ENCODE results near the gene TERT.
A peak's percentile ranks its signal among the peaks of the same experiment; 100 is the strongest.
"Not testable (repeated sequence)": the region's sequence is repeated elsewhere in the genome, so short reads cannot be mapped to it uniquely, and the experiment has no call there.

Gene TERT

DNA sequence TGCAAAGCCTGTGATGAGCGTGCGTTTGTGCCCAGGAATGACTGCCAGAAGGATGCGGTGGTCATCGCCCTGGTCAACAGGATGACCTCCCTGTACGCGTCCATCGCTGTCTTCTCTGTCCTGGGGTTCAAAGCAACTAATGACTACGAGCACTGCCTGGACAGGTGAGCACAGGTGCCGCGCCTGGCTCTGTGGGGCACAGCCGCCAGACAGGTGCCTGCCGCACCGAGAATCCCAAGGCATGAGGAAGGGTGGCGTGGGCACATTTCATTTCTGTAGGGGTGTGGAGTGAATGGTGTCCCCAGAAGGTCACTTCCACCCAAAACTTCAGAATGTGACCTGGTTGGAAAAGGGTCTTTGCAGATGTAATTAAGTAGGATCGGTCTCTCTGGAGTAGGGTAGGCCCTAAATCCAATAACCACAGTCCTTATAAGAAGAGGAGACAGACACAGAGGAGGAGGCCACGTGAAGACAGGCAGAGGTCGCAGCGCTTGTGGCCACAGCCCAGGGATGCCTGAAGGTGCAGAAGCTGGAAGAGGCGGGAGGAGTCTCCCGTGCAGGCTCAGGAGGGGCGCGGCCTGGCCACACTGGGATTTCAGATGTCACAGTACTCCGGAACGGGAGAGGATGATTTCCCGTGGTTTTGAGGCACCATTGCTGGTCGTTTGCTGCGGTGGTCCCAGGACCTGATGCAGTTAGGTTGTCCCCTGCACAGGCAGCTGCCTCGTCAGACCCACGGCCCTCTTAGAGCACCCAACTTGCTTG, 54.2 kb downstream of the TERT start:
- DNase-seq (ENCODE audit: low spot score) = no peak

- DNase-seq (ENCODE audit: low spot score) = no peak
Measured at GRCh38 chr5:1239505-1240251, 55.2 kb downstream of the TERT start.

DNA sequence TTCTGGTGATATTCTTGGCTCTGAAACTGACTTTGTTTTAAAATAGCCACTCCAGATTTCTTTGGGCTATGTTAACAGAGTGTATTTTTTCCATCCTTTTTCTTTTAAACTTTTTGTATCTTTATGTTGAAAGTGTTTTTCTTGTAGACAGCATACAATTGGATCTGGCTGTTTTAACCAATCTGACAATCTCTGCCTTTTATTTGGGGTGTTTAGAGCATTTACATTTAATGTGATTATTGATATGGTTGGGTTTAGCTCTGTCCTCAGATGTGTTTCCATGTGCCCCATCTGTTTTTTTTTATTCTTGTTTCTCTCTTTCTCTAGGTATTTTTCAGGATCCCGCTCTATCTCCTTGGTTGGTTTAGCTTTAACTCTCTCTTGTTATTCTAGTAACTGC, 59.0 kb downstream of the TERT start:
- no peak for DNase-seq (ENCODE audit: low spot score)

GRCh38 chr5:1235379-1235778, 59.5 kb downstream of the TERT start:
- DNase-seq (ENCODE audit: low spot score) = no peak

DNA sequence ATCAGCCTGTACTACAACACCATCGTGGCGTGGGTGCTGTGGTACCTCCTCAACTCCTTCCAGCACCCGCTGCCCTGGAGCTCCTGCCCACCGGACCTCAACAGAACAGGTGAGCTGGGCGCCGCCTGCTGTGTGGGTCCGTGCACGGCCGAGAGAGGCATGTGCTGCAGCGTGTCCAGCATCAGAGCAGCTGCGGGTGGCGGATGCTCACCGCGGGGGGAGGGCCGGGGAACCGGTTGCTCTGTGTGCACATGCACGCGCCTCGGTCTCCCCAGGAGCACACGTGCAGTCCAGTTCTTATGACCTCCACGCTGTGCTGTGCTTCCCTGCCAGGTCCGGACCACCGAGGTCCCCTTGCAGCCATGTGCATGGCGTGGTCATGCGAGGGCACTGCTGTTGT, 62.1 kb downstream of the TERT start:
- DNase-seq (ENCODE audit: low spot score) = no peak

DNA sequence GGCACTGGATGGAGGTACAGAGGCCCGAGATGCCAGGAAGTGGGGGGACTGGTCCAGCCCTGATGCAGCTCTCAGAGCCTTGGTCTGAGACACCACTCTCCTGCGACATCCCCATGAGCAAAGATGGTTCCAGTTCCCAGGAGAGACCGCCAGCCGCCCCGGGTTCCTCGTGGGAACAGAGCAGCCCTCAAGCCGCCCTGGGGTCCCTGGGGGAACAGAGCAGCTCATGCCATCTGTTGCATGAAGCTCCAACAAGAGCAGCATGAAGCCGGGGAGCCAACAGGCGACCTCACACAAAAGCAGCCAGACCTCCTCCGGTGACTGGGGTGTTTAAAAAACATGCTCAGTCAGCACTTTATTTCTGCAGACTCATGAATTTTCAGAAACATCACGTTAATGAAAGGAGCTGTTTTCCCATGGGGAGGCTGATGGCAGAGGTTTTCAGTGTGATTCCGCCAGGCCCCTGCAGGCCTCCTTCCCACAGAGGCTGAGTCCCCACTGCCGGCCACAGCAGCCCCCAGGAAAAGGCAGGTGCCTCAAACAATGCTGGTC, 63.4 kb downstream of the TERT start:
- DNase-seq (ENCODE audit: low spot score) = no peak

DNA sequence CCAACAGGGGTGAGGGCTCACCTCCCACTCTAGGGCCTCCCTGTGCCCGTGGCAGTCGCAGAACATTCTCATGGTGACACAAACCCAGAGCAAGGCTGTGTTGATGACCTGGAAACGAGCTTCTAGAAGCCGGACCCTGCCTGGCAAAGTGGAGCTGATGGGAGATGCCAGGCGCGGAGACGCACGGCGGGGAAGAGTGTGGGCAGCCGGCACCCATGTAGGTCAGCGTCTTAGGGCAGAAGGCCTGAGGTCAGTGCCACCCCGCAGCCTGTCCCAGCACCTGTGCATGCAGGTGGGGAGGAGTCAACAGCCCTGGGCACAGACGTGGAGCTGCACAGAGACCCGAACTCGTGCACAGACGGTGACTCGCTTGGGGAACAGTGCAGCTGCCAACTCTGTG, 64.3 kb downstream of the TERT start:
- no peak for DNase-seq (ENCODE audit: low spot score)

- DNase-seq (ENCODE audit: low spot score) = no peak
Measured at GRCh38 chr5:1229822-1230221, 65.0 kb downstream of the TERT start.

- not testable (repeated sequence) for DNase-seq (ENCODE audit: low spot score)
Measured at GRCh38 chr5:1229023-1229422, 65.8 kb downstream of the TERT start.

DNA sequence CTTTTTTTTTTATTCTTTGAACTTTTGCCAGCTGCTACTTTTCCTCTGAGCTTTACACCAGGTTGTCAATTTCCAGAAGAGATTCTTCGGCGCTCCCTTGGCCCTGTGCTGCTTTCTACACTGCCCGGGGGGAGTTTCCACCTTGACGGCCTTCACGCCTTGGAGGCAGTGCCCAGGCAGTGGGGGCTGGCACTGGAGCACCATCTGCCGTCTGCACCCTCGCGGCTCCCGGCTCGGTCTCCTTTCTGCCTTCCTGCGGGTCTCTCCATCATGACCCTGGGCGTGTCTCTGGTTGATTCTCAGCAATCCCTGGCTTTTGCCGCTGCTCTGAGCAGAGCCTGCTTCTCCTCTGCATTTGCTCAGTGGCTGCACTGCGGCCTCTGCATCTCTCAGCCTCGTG, 66.7 kb downstream of the TERT start:
- no peak for DNase-seq (ENCODE audit: low spot score)

DNA sequence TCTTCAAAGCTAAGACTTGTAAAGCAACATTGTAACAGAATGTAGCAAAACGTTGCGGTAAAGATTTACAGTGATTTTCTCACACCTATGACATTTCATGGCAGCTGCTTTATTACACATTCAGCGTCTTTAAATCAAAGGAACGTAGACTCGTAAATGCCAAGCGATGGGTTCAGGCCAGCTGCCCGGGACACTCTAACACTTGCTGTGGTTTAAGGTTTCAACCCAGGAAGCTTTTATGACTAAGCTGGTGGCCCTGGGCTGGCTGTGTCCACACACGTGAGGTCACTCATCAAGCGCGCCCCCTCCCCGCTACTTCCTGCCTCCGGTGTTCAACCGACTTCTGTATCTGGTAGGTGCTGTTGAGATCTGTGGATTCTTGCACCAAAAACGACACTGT, 67.2 kb downstream of the TERT start:
- DNase-seq (ENCODE audit: low spot score) = peak; percentile 38

DNA sequence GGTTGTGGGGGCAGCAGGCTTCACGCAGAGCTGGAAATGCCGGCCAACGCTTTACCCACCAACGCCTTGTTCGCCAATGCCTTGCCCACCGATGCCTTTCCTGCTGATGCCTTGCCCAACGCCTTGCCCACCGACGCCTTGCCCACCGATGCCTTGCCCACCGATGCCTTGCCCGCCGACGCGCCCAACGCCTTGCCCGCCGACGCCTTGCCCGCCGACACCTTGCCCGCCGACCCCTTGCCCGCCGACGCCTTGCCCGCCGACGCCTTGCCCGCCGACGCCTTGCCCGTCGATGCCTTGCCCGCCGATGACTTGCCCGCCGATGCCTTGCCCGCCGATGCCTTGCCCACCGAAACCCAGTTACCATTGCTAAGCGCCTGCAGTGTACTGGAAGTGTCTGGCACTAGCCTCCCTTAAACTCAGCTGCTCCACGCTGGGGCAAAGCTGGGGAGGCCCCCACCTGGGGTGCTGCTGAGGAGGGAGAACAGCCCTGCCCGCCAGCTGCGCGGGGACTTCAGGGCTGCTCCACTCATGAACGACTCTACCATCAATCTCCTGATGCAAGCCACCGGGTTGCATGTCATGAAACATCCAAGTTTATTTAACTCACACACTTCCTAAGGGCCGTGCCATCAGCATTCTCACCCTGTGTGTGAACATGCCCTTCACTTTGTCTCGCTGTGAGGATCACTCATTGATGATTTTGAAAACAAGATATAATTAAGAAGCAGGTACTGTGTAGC, 67.9 kb downstream of the TERT start:
- DNase-seq (ENCODE audit: low spot score) = no peak

GRCh38 chr5:1226231-1226630, 68.6 kb downstream of the TERT start:
- no peak for DNase-seq (ENCODE audit: low spot score)

DNA sequence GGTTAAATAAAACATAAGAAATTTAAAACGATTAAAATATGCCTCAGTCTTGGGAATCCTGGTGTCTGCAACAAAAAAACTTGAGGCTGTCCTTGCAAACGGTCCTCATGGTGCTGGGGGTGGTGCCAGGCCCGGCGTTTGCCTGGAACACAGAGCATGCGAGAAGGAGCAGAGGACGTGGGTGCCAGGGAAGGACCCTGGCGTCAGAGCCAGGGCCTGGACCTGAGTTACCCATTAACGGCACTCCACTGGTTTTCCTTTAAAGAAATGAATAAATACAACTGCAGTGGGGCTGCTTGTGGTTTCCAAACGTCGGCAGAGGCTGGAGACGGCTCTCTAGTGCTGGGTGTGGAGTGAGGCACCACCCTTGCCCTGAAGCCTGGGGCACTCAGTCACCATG, 69.8 kb downstream of the TERT start, which contains the start of gene SLC6A18:
TSS of gene SLC6A18 (plus strand) at position 301 of the 400 bp plus-strand sequence. CDS start at position 398, 97 bp downstream.
- DNase-seq (ENCODE audit: low spot score) = no peak

- no peak for DNase-seq (ENCODE audit: low spot score)
Measured at GRCh38 chr5:1224631-1225030, 70.2 kb downstream of the TERT start.

DNA sequence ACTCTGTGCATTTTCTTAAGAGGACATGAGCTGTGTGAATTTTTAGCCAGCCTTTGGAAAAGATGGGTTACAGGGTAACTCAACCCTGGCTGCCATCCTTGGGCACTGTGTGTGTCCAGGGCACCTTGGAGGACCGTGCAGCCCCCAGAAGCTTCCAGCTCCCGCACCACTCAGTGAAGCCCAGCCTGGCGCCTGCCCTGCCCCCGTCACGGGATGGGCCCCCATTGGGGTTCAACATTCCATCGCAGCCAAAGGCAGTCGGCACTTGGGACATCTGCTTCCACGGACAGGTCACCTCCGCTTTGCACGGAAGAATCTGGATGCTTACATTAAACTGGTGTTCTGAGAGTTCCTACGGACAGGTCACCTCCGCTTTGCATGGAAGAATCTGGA, 71.6 kb downstream of the TERT start:
- DNase-seq (ENCODE audit: low spot score) = no peak

GRCh38 chr5:1222621-1223277, 72.1 kb downstream of the TERT start:
- no peak for DNase-seq (ENCODE audit: low spot score)

DNA sequence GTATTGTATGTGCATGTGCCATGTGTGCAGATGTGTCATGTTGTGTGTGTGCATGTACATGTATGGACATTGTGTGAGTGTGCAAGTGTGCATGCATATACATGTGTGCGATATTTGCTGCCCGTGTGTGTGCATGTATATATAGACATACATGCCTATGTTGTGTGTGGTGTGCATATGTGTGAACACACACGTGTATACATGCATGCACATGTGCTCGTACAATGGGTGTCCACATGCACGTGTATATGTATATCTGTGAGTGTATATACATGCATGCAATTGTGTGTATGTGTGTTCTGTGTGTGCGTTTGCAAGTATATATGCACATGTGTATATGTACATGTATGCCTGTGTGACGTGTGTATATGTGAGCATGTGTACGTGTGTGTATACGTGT, 72.7 kb downstream of the TERT start:
- DNase-seq (ENCODE audit: low spot score) = no peak

DNA sequence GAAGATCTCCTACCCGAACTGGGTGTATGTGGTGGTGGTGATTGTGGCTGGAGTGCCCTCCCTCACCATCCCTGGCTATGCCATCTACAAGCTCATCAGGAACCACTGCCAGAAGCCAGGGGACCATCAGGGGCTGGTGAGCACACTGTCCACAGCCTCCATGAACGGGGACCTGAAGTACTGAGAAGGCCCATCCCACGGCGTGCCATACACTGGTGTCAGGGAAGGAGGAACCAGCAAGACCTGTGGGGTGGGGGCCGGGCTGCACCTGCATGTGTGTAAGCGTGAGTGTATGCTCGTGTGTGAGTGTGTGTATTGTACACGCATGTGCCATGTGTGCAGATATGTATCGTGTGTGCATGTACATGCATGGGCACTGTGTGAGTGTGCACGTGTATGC, 73.1 kb downstream of the TERT start:
- no peak for DNase-seq (ENCODE audit: low spot score)

DNA sequence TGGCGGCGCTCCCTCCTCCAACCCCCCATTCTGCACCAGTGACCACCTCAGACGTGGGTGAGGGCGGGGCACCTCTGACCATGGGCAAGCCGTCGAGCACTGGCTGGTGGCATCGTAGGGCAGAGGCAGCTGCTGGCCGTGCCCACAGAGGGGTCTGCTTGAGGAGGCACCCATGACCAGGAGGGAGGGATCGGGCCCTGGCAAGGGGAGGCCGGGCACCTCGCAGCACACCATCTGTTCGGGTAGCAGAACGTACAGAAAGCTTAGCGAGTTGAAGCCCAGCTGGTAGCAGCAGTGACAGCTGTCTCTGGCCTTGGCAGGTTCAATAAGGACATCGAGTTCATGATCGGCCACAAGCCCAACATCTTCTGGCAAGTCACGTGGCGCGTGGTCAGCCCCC, 74.0 kb downstream of the TERT start:
- no peak for DNase-seq (ENCODE audit: low spot score)

- no peak for DNase-seq (ENCODE audit: low spot score)
Measured at GRCh38 chr5:1220351-1220750, 74.5 kb downstream of the TERT start.

- DNase-seq (ENCODE audit: low spot score) = no peak
Measured at GRCh38 chr5:1219768-1220100, 75.1 kb downstream of the TERT start.
